WTC11 (cell line): ENCODE measurements around the gene DLL4. TPM values are rescaled to one million over a fixed set of nuclear protein-coding genes. Genes with fewer than 3 reads are reported as not detected.

Source experiments
- total RNA-seq: library from RNA; stranded (reverse); gene quantifications from 3 replicates; pipeline ENCODE4 v1.2.3, GENCODE V29; 2021

DLL4 gene
- total RNA-seq, 1 experiment from 2014 or later = 0.94 TPM

Other genes starting within 250 kb of the DLL4 start
- 29.7 to 36.4 TPM (median 31.0 TPM) in 3 replicates for gene RAD51, start 234.2 kb upstream of the DLL4 start, total RNA-seq
- gene RMDN3, start 174.1 kb upstream of the DLL4 start, total RNA-seq = 21.7 to 25.9 TPM (median 22.8 TPM) in 3 replicates
- gene GCHFR, start 165.3 kb upstream of the DLL4 start, total RNA-seq = 42.3 to 63.8 TPM (median 62.9 TPM) in 3 replicates
- 0.46 to 0.92 TPM (median 0.72 TPM) in 3 replicates for gene C15orf62, start 159.4 kb upstream of the DLL4 start, total RNA-seq
- gene ZFYVE19, start 122.3 kb upstream of the DLL4 start, total RNA-seq = 17.3 to 18.9 TPM (median 17.6 TPM) in 3 replicates
- gene DNAJC17, start 121.9 kb upstream of the DLL4 start, total RNA-seq = 49.8 to 53.0 TPM (median 50.2 TPM) in 3 replicates
- 0.25 TPM in 1 of 3 replicates, not detected in the others for gene PPP1R14D, start 100.6 kb upstream of the DLL4 start, total RNA-seq
- gene SPINT1, start 85.3 kb upstream of the DLL4 start, total RNA-seq = 140 to 153 TPM (median 144 TPM) in 3 replicates
- 5.0 to 5.4 TPM (median 5.1 TPM) in 3 replicates for gene RHOV, start 55.1 kb upstream of the DLL4 start, total RNA-seq
- gene VPS18, start 34.9 kb upstream of the DLL4 start, total RNA-seq = 22.0 to 27.3 TPM (median 24.1 TPM) in 3 replicates
- 17.2 to 31.0 TPM (median 17.7 TPM) in 3 replicates for gene CHAC1, start 24.1 kb downstream of the DLL4 start, total RNA-seq
- 19.5 to 20.9 TPM (median 20.6 TPM) in 3 replicates for gene INO80, start 186.9 kb downstream of the DLL4 start, total RNA-seq